DND-41 (cell line): Measurements from ENCODE around the gene ZMYND11.
A peak's percentile ranks its signal among the peaks of the same experiment; 100 is the strongest.
"Not testable (repeated sequence)": the region's sequence is repeated elsewhere in the genome, so short reads cannot be mapped to it uniquely, and the experiment has no call there.

Experiments
- ATAC-seq: fragments of 200-7000 bp; cut with Tn5 transposase; 3 replicates; pipeline ENCODE4 v1.9.1; 2021; ENCODE audit warnings: low read depth; ENCODE audit not compliant: insufficient read depth
- DNase-seq: peaks from one replicate; pipeline ENCODE4 v3.0.0-alpha.2; 2020
- H2AFZ ChIP-seq: 2 replicates; pipeline ENCODE4 v1.6.0; 2012; ENCODE audit warnings: low read depth, low read length
- H3K27ac ChIP-seq: 2 replicates; pipeline ENCODE4 v1.5.1; 2012; ENCODE audit warnings: low read length, inconsistent platforms
- H3K27me3 ChIP-seq: fragments of 200-600 bp; sonication (generic); 2 replicates; pipeline ENCODE4 v1.6.0; 2012; ENCODE audit warnings: low read length, mild to moderate bottlenecking, inconsistent platforms; ENCODE audit not compliant: insufficient read depth, poor library complexity
- H3K36me3 ChIP-seq: 2 replicates; pipeline ENCODE4 v1.5.1; 2012; ENCODE audit warnings: low read length, inconsistent platforms; ENCODE audit not compliant: insufficient read depth
- H3K4me1 ChIP-seq: 2 replicates; pipeline ENCODE4 v1.5.1; 2012; ENCODE audit warnings: mild to moderate bottlenecking, low read length; ENCODE audit not compliant: insufficient read depth
- H3K4me2 ChIP-seq: 2 replicates; pipeline ENCODE4 v1.6.0; 2012; ENCODE audit warnings: mild to moderate bottlenecking, moderate library complexity, low read length, inconsistent platforms; ENCODE audit not compliant: insufficient read depth
- H3K4me3 ChIP-seq, 2 experiments: fragments of 200-600 bp in 1 of 2; shearing (Covaris generic) in 1 of 2; 2 replicates each; pipeline ENCODE4 v1.5.1; 2012 to 2016; ENCODE audit warnings: inconsistent platforms in 2 of 2, low read length in 2 of 2, mild to moderate bottlenecking in 2 of 2, low read depth in 1 of 2, moderate library complexity in 1 of 2
- H3K79me2 ChIP-seq: 2 replicates; pipeline ENCODE4 v1.6.0; 2012; ENCODE audit warnings: low read length, inconsistent platforms; ENCODE audit not compliant: insufficient read depth
- H3K9ac ChIP-seq: 2 replicates; pipeline ENCODE4 v1.6.0; 2012; ENCODE audit warnings: low read depth, mild to moderate bottlenecking, inconsistent platforms, low read length, moderate library complexity
- H3K9me3 ChIP-seq: 2 replicates; pipeline ENCODE4 v1.5.1; 2012; ENCODE audit warnings: low read length, moderate library complexity, mild to moderate bottlenecking, inconsistent platforms; ENCODE audit not compliant: insufficient read depth, severe bottlenecking
- H4K20me1 ChIP-seq: 2 replicates; pipeline ENCODE4 v1.6.0; 2012; ENCODE audit warnings: low read length; ENCODE audit not compliant: insufficient read depth
- EZH2 ChIP-seq: IDR thresholded peaks from 3 replicates; pipeline ENCODE4 v1.6.1; 2012; ENCODE audit warnings: borderline replicate concordance, low read depth, mild to moderate bottlenecking, moderate library complexity, low read length, inconsistent platforms; ENCODE audit not compliant: severe bottlenecking
- TF ChIP-seq, protein P1 (sequence below): IDR thresholded peaks from 2 replicates; pipeline ENCODE4 v1.5.1; 2012; ENCODE audit warnings: borderline replicate concordance, low read length, moderate library complexity, mild to moderate bottlenecking; ENCODE audit not compliant: poor library complexity, severe bottlenecking; ENCODE audit errors: extremely low read depth

Gene ZMYND11

GRCh38 chr10:265074-265440 is 129.8 kb downstream of the ZMYND11 start:
- not testable (repeated sequence) for H3K4me2 ChIP-seq, ATAC-seq
- H3K27ac ChIP-seq, result peak overlapping the region; percentile 50; the same call in 1 of the 2 replicates

DNA sequence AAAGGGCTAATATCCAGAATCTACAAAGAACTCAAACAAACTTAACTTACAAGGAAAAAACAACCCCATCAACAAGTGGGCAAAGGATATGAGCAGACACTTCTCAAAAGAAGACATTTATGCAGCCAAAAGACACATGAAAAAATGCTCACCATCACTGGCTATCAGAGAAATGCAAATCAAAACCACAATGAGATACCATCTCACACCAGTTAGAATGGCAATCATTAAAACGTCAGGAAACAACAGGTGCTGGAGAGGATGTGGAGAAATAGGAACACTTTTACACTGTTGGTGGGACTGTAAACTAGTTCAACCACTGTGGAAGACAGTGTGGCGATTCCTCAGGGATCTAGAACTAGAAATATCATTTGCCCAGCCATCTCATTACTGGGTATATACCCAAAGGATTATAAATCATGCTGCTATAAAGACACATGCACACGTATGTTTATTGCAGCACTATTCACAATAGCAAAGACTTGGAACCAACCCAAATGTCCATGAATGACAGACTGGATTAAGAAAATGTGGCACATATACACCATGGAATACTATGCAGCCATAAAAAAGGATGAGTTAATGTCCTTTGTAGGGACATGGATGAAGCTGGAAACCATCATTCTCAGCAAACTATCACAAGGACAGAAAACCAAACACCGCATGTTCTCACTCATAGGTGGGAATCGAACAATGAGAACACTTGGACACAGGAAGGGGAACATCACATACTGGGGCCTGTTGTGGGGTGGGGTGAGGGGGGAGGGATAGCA is 130.7 kb downstream of the ZMYND11 start:
- not testable (repeated sequence) for DNase-seq, H3K36me3 ChIP-seq, H3K4me3 ChIP-seq, H4K20me1 ChIP-seq, H3K9ac ChIP-seq, H2AFZ ChIP-seq, H3K4me2 ChIP-seq, H3K9me3 ChIP-seq, H3K27me3 ChIP-seq, H3K79me2 ChIP-seq, ATAC-seq, H3K27ac ChIP-seq
- H3K4me1 ChIP-seq, result peaks cover 13% of the 10 kb centered on the region

More at GRCh38 chr10:265074-265440, 129.8 kb downstream of the ZMYND11 start:
- H4K20me1 ChIP-seq, H3K36me3 ChIP-seq, H3K4me3 ChIP-seq, H2AFZ ChIP-seq, DNase-seq, H3K79me2 ChIP-seq, H3K27me3 ChIP-seq, H3K9me3 ChIP-seq, H3K9ac ChIP-seq: not testable (repeated sequence)
- H3K4me1 ChIP-seq, result peaks cover 13% of the 10 kb centered on the region

DNA sequence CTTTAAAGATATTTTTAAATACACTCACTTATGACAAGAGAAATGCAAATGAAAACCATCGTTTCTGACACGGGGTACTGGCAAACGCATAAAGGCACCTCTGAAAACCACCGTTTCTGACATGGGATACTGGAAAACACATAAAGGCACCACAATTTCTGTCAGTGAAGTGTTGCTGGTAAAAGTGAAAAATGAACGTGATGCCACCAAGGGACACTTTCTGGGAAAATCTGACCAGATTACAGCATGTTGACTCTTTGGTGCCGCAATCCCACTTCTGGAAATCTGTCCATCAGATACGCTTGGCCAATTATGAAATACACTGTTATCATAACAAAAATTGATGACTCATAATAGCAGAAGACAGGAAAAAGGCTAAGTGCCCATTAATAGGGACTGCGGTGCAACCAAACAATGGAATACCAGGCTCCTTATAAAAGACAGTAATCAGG is 131.7 kb downstream of the ZMYND11 start:
- Histone ChIP-seq H3K4me3 (no peak overlapping the region), H3K27ac (no peak overlapping the region), H3K9ac (no peak overlapping the region), H2AFZ (no peak overlapping the region), H3K27me3 (no peaks in the 10 kb centered on the region), H4K20me1 (no peaks in the 10 kb centered on the region), H3K36me3 (no peaks in the 10 kb centered on the region), H3K79me2 (no peaks in the 10 kb centered on the region), H3K9me3 (no peaks in the 10 kb centered on the region), H3K4me2 (no peak overlapping the region), H3K4me1 (peaks cover 15% of the 10 kb centered on the region)
- ATAC-seq (no peak), DNase-seq (no peak)
- TF ChIP-seq, protein P1, sequence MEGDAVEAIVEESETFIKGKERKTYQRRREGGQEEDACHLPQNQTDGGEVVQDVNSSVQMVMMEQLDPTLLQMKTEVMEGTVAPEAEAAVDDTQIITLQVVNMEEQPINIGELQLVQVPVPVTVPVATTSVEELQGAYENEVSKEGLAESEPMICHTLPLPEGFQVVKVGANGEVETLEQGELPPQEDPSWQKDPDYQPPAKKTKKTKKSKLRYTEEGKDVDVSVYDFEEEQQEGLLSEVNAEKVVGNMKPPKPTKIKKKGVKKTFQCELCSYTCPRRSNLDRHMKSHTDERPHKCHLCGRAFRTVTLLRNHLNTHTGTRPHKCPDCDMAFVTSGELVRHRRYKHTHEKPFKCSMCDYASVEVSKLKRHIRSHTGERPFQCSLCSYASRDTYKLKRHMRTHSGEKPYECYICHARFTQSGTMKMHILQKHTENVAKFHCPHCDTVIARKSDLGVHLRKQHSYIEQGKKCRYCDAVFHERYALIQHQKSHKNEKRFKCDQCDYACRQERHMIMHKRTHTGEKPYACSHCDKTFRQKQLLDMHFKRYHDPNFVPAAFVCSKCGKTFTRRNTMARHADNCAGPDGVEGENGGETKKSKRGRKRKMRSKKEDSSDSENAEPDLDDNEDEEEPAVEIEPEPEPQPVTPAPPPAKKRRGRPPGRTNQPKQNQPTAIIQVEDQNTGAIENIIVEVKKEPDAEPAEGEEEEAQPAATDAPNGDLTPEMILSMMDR, result no peak
- no peak for TF ChIP-seq EZH2

GRCh38 chr10:267705-268104 is 132.4 kb downstream of the ZMYND11 start:
- H3K4me1 ChIP-seq, result peaks cover 15% of the 10 kb centered on the region
- H2AFZ ChIP-seq, result no peak overlapping the region
- no peak overlapping the region for H3K4me3 ChIP-seq
- no peaks in the 10 kb centered on the region for H4K20me1 ChIP-seq
- no peaks in the 10 kb centered on the region for H3K36me3 ChIP-seq
- TF ChIP-seq EZH2, result no peak
- TF ChIP-seq, protein P1, result no peak
- H3K27ac ChIP-seq, result no peak overlapping the region
- H3K9ac ChIP-seq, result no peak overlapping the region
- ATAC-seq (no peak), DNase-seq (no peak)
- no peaks in the 10 kb centered on the region for H3K9me3 ChIP-seq
- H3K4me2 ChIP-seq, result no peak overlapping the region
- H3K27me3 ChIP-seq, result no peaks in the 10 kb centered on the region
- no peaks in the 10 kb centered on the region for H3K79me2 ChIP-seq
